ENCODE measurements around the gene HIRA.
"Not testable (repeated sequence)": the region's sequence is repeated elsewhere in the genome, so short reads cannot be mapped to it uniquely, and the experiment has no call there.

HIRA gene

GRCh38 chr22:19382240-19382639 lies 49.3 kb downstream of the HIRA start:
- no peak for DNase-seq

GRCh38 chr22:19378344-19378674 lies 53.2 kb downstream of the HIRA start:
- no peak for DNase-seq

GRCh38 chr22:19377565-19378343 lies 53.8 kb downstream of the HIRA start:
- DNase-seq: no peak

- DNase-seq: no peak
Observed at GRCh38 chr22:19376971-19377370, 54.6 kb downstream of the HIRA start.

GRCh38 chr22:19376247-19376646 lies 55.3 kb downstream of the HIRA start:
- no peak for DNase-seq

- DNase-seq: no peak
Observed at GRCh38 chr22:19375435-19375834, 56.1 kb downstream of the HIRA start.

- no peak for DNase-seq
Observed at GRCh38 chr22:19374410-19374809, 57.1 kb downstream of the HIRA start.

- no peak for DNase-seq
Observed at GRCh38 chr22:19373450-19373849, 58.1 kb downstream of the HIRA start.

- DNase-seq: no peak
Observed at GRCh38 chr22:19371893-19372292, 59.6 kb downstream of the HIRA start.

GRCh38 chr22:19368876-19369275 lies 62.7 kb downstream of the HIRA start:
- no peak for DNase-seq

GRCh38 chr22:19367763-19368367 lies 63.7 kb downstream of the HIRA start:
- DNase-seq: no peak

- DNase-seq: not testable (repeated sequence)
Observed at GRCh38 chr22:19363541-19363940, 68.0 kb downstream of the HIRA start.

- no peak for DNase-seq
Observed at GRCh38 chr22:19361501-19362103, 69.9 kb downstream of the HIRA start.

GRCh38 chr22:19360862-19361261 lies 70.7 kb downstream of the HIRA start:
- DNase-seq: no peak

GRCh38 chr22:19360300-19360792 lies 71.2 kb downstream of the HIRA start:
- DNase-seq: no peak

GRCh38 chr22:19359554-19360299 lies 71.8 kb downstream of the HIRA start:
- DNase-seq: no peak

- DNase-seq: no peak
Observed at GRCh38 chr22:19358703-19359553, 72.6 kb downstream of the HIRA start.

- DNase-seq: no peak
Observed at GRCh38 chr22:19358195-19358594, 73.3 kb downstream of the HIRA start.

- no peak for DNase-seq
Observed at GRCh38 chr22:19357270-19358105, 74.0 kb downstream of the HIRA start.

GRCh38 chr22:19356708-19357269 lies 74.7 kb downstream of the HIRA start:
- DNase-seq: no peak
